Kidney tubule cell (primary cell): Measurements from ENCODE around the gene CDR2L.
A peak's percentile ranks its signal among the peaks of the same experiment; 100 is the strongest.
"Not testable (repeated sequence)": the region's sequence is repeated elsewhere in the genome, so short reads cannot be mapped to it uniquely, and the experiment has no call there.

Experiments used
- DNase-seq: peaks from one replicate; pipeline ENCODE4 v3.0.0-alpha.2; 2018; ENCODE audit warnings: low spot score

Gene CDR2L

GRCh38 chr17:74981979-74982662 lies 5.3 kb upstream of the CDR2L start:
- peak; percentile 81 for DNase-seq

DNA sequence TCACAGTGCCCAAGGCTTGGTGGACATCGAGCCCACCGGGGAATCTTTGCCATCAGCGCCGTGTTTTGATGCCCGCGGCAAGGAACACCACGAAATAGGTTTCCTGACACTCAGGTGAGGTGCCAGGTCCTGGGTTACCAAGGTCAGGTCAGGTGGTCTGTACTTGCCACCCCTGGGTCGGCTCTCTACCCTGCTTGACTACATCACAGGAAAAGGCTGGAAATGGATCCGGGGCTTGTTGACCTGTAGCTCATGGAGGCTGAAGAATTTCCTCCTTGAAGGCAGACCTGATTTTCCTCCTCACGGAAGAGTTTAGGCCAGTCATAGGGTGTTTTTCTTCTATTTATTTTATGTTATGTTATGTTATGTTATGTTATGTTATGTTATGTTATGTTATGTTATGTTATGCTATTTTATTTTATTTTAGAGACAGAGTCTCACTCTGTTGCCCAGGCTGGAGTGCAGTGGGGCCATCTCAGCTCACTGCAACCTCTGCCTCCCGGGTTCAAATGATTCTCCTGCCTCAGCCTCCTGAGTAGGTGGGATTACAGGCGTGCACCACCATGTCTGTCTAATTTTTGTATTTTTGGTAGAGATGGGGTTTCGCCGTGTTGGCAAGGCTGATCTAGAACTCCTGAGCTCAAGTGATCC lies 4.6 kb upstream of the CDR2L start:
- DNase-seq = peak; percentile 33

DNA sequence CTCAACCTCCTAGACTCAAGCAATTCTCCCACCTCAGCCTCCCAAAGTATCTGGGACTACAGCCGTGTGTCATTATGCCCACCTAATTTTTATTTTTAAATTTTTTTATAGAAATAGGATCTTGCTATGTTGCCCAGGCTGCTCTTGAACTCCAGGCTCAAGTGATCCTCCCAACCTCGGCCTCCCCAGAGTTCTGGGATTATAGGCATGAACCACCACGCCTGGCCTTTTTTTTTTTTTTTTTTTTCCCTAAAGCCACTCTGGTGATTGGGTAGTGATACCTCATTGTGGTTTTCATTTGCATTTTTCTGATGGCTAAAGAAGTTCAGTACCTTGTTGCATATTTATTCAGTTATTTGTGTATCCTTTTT lies 1.2 kb upstream of the CDR2L start:
- DNase-seq = no peak

DNA sequence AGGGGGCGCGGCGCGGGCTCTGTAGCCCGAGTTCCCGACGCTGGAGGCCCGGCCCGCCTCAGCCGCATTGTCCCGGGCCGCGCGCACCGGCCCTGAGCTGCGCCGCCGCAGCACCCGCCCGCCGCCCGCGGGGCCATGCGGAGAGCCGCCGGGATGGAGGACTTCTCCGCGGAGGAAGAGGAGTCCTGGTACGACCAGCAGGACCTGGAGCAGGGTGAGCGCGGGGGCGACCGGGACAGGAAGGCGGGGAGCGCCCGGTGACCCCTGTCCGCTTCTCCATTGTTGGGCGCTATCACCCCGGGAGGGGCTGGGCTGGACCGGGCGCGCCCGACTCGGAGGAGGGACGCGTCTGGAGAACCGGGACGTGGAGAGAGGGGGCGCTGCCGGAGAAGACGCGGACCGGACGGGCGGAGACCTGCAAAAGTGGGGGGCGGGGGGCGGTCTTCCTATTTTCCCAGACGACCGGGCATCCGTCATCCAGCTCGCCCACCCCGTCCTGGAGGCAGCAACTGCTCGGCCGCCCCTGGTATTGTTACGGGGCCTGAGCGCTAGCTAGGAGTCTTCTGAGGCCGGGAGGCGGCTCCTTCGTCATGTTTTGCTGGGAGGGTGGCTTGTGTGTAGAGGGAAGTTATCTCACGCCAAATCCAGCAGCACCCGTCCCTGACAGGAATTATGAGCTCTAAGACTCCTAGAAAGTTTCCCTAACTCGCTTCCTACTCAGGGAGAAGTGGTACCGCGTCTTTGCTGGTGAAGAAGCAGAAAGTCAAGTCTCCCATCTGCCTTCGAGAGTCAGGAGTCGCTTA lies 678 bp downstream of the CDR2L start:
- DNase-seq = peak; percentile 69

DNA sequence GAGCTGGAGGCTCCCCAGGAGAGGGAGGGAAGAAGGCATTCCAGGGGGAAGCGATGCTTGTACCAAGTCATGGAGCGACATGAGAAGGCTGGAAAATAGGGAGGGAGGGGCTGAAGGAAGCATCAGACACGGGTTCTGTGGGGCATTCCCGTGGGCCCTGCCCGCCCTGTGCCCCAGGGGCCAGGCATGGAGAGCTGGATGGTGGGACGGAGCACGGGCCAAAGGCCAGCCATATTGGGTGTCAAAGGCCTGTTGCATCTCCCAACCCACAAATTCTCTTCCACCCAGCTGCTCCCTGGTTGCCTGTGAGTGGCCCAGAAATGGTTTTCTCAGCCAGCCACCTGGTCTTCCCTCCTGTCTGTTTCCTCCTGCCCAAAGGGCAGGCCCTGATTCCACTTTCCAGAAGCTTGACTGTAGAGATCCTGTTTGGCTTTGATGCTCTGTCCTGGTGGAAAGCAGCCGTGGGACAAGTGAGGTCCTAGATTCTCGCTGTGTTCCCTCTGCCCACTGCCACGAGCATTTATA lies 3.2 kb downstream of the CDR2L start:
- no peak for DNase-seq

DNA sequence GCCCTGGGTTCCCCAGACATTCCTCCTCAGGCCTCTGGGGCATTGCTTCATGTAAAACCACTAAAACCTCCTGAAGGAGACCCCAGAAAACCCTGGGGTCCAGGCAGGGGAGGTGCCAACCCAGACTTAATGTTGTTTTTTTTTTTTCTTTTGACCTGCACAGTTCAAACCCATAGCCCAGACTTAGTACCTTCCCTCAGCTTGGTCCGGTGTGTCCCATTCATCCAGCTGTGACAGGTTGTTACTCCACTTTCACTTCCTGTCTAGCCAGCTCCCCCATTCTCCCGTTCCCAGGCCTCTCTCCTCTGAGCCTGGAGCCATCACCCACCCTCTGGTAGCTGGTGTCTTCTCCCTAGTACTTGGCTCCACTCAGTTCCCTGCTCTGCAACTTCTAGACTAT lies 4.8 kb downstream of the CDR2L start:
- peak; percentile 44 for DNase-seq

GRCh38 chr17:74994440-74994839 lies 7.0 kb downstream of the CDR2L start:
- peak; percentile 17 for DNase-seq

GRCh38 chr17:74995847-74996246 lies 8.4 kb downstream of the CDR2L start:
- no peak for DNase-seq

DNA sequence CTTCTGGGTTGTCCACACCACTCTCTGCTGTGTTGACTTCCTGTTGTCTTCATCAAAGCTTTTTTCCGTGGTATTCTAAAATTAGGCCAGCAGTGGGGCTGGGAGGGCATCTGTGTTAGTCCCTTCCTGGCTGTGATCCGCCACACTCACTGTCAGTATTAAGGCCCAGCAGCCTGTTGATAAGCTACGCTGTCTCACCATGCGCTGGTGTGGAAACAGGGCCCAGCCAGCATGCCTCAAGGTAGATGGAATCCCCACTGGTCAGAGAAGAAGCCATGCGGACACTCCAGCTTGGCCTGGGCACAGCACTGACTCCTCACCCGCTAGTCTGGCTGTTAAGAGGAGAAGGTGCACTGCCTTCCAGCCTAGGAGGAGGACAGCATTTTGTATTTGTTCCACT lies 11.4 kb downstream of the CDR2L start:
- no peak for DNase-seq

- DNase-seq = no peak
Measured at GRCh38 chr17:74999523-74999922, 12.1 kb downstream of the CDR2L start.

- no peak for DNase-seq
Measured at GRCh38 chr17:75001915-75002843, 14.7 kb downstream of the CDR2L start.

DNA sequence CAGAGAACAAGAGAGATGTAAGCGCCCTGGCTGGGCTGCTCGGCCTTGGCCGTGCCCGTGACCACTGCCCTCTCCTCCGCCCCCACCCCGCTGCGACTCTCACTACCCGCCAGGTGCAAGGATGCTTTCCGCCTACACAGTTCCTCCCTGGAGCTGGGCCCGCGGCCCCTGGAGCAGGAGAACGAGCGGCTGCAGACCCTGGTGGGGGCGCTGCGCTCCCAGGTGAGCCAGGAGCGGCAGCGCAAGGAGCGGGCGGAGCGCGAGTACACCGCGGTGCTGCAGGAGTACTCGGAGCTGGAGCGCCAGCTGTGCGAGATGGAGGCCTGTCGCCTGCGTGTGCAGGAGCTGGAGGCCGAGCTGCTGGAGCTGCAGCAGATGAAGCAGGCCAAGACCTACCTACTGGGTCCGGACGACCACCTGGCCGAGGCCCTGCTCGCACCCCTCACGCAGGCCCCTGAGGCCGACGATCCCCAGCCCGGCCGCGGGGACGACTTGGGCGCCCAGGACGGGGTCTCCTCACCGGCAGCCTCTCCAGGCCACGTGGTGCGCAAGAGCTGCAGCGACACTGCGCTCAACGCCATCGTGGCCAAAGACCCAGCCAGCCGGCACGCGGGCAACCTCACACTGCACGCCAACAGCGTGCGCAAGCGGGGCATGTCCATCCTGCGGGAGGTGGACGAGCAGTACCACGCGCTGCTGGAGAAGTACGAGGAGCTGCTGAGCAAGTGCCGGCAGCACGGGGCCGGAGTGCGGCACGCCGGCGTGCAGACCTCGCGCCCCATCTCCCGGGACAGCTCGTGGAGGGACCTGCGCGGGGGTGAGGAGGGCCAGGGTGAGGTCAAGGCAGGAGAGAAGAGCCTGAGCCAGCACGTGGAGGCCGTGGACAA lies 15.9 kb downstream of the CDR2L start:
- DNase-seq = no peak

DNA sequence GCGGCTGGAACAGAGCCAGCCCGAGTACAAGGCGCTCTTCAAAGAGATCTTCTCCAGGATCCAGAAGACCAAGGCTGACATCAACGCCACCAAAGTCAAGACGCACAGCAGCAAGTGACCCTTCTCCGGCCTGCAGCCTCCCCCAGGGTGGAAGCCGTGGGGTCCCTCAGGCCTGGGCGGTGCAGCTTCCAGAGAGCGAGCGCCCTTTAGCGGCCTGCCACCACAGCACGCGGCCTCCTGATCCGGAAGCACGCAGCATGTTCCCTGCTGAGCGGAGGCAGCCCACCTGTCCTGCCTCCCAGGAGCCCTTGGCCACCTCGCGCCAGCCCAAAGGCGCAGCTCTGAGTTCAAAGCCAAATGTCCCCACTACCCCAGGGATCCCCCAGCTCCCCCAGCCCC lies 16.5 kb downstream of the CDR2L start:
- no peak for DNase-seq

- DNase-seq = no peak
Measured at GRCh38 chr17:75004371-75004770, 16.9 kb downstream of the CDR2L start.

DNA sequence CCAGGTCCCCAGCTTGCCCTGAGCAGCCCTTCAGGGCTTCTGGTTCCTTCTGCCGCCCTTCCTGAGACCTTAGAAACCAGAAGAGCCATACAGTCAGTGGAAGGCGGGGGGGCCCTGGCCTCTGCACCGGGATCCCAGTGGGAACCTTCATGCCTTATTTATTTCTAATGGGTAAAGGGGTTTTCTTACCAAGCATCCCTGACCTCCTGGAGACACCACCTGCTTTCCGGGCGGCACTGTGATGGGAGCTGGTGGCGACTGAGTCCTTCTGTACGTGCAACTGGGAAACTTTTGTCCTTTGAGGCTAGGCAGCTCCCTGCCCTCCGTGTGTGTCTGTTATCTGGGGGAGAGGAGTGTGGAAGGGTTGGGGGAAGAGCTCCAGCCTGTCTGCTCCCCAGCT lies 17.9 kb downstream of the CDR2L start:
- DNase-seq = no peak

DNA sequence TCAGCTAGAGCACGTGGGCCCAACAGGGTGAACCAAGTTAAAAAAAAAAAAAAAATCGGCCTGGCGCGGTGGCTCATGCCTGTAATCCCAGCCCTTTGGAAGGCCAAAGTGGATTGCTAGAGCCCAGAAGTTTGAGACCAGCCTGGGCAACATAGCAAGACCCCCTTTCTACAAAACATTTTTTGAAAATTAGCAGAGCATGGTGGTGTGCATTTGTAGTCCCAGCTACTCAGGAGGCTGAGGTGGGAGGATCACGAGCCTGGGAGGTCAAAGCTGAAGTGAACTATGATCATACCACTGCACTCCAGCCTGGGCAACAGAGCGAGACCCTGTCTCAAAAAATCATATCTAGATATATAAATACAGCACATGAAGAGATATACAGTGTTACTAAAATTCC lies 18.7 kb downstream of the CDR2L start:
- DNase-seq = not testable (repeated sequence)

DNA sequence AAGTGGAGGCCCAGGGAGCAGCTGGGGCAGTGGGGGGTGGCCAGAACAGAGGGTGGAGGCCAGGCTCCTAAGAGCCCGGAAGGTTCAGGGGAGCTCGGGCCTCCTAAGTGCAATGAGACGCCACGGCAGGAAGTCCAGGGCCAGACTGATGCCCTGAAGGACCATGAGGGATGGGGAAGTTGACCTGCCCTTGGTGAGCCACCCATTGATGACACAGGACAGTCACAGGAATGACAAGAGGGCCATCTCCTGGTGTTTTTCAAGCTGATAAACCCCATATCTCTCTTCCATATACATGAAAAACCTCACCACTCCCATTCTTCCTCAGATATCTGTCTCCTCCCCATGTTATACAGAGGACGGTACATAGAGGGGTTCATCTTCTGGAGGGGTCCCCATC lies 19.2 kb downstream of the CDR2L start:
- DNase-seq = no peak

- no peak for DNase-seq
Measured at GRCh38 chr17:75008373-75008772, 20.9 kb downstream of the CDR2L start.

DNA sequence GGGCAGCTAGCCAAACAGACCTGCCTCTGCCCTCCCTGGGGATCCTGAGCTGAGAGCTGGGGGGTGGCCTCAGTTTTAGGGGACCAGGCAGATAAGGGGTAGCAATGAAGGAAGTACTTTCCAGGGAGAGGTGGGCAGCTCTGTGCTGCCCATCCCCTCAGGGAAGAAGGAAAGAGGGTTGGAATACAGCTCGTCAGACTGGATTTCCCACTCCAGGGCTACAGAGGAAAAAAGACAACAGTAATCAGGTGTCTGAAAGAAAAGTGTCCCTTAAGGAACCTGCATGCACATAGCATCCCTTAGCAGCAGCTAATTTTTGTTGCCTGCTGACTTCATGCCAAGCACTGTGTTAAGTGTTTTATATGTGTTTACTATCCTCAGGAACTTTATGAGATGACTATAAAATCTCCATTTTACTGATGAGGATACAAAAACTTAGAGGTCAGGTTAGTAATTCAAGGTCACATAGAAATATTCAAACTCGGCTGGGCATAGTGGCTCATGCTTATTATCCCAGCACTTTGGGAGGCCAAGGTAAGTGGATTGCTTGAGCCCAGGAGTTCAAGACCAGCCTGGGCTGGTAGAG lies 21.8 kb downstream of the CDR2L start:
- no peak for DNase-seq

DNA sequence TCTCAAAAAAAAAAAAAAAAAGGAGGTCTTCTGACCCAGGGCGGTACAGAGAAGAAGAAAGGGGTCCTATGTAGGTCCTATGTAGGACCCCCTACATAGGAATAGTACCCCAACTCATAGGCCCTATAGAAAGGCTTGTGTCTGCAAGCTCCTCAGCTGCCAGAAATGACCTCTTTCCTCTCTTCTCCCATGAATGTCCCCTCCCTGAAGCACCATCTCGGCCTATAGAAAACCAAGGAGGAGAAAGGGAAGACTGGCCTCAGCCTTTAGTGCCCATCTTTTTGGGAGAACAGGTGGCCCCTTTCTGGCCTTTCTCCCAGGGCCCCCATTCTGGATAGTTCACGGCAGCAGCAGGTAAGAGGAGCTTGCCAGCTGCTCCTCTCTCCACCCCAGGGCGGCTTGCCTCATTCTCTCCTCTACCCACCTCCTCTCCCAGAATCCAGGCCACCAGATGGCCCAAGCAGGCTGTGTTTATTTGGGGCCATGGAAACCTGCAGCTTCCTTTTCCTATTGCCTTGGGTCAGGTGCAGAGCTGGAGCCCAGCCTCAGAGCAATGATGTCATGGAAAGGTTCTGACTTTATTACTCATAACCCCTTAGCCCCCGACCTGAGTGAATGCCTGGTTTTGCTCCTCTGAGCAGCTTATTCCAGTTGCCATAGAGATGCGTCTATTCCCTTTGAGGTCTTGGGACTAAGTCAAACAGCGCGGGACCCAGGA lies 23.4 kb downstream of the CDR2L start:
- DNase-seq = peak; percentile 82
